ENCODE results near the gene HOXD9.

HOXD9 gene

DNA sequence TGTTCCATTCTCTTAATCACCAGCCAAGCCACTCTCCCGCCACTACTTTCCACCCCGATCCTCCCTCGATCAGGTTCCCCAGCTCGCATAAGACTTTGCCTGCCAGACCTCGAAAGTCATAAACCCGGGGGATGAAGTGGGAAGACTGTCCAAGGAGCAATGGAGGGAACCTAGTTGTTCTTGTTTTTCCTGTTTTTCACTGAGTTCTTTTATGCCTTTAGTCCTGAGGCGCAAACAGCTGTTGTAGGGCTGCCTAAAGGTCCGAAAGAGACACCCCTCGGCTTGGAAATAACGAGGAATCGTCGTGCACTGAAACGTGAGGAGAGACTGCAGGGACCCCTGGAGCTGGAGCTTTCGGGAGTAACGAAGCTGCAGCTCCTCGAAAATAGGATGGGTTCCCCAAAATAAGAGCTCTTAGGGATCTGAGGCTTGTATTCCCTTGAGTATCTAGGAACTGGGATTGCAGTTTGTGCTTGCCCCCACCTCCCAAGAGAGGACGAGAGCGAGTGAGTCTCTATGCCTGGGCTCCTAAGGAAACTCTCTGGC is 24.6 kb upstream of the HOXD9 start:
- DNase-seq (ENCODE audit: insufficient read length, low spot score) (no peak), FAIRE-seq (no peak)
- TF ChIP-seq POU2F2 (IDR thresholded peaks at IDR 0.05; ENCODE audit: low read depth, low read length) (no peak), PAX5 (IDR thresholded peaks at IDR 0.05; ENCODE audit: insufficient read depth, low read length, severe bottlenecking) (no peak), POLR2AphosphoS5 (IDR thresholded peaks at IDR 0.05; ENCODE audit: low read depth, low read length) (no peak), SPI1 (IDR thresholded peaks at IDR 0.05; ENCODE audit: low read depth, low read length) (no peak), TAF1 (IDR thresholded peaks at IDR 0.05; ENCODE audit: low read depth, low read length) (no peak), POLR2A (IDR thresholded peaks at IDR 0.05; ENCODE audit: low read depth, low read length) (no peak)

DNA sequence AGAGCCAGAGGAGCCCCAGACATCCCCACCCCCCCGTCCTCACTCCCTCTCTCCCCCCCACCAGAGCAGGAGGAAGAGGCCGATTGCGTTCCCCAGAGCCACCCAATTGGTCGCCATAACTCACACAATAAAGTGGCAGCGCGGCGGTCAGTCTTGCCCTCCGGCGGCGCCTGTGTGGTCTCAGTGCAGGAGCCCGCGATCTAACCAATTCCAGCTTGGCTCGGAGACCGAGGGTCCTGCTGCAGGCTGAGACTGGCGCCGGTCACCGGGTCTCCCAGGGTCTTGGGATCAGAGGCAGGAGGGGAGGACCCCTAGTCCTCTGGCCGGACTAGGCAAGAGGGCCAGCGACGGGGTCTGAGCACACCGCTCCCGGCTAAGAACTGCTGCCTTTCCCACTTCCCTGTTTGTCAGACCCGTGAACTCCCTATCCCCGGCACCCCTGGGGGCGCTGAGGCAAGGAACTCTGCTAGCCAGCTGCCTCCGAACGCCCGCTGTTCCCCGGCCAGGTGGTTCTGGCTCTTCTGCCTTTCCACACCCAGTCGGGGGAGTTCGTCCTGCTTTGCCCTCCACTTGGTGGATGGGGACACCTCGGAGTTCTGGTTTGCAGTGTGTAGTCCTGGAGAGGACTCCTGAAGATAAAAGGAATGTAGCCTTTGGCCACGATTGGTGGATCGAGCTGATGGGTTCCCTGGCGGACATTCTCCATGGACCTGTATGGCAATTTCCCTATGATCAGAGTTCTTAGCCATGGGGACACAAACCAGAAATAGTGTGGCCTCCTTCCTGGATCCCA is 24.0 kb upstream of the HOXD9 start:
- TF ChIP-seq POLR2A (IDR thresholded peaks at IDR 0.05; ENCODE audit: low read depth, low read length) (no peak), TAF1 (IDR thresholded peaks at IDR 0.05; ENCODE audit: low read depth, low read length) (no peak), PAX5 (IDR thresholded peaks at IDR 0.05; ENCODE audit: insufficient read depth, low read length, severe bottlenecking) (no peak), POU2F2 (IDR thresholded peaks at IDR 0.05; ENCODE audit: low read depth, low read length) (no peak)
- DNase-seq (ENCODE audit: insufficient read length, low spot score), result no peak
- no peak for FAIRE-seq

DNA sequence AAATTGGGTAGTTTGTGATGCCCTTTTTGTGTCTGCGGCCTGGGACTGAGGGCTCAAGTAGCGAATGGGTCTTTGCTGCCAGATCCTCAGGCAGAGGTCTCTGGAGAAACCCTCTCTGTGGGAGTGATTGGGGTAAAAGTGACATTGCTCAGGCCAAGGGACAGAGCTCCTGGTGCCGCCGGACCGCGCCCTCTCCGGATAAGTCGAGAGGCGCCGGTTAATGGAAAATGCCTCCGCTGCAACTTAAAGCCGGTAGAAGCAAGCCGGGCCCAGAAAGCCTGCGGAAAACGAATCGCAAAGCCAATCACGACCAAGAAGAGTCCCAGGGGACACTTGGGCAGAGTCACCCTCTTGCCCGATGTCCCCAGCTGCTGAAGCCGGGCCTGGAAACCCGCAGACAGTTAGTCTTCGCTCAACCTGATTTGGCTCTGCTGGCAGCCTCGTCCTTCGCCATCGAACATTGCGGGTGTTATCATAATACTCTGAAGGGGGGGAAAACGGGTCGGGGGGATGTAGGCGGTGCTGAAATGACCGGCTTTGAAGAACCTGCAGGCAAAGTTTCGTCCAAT is 23.3 kb upstream of the HOXD9 start:
- FAIRE-seq (no peak), DNase-seq (ENCODE audit: insufficient read length, low spot score) (no peak)
- TF ChIP-seq POLR2AphosphoS5 (IDR thresholded peaks at IDR 0.05; ENCODE audit: low read depth, low read length), result no peak
- no peak for TF ChIP-seq PAX5 (IDR thresholded peaks at IDR 0.05; ENCODE audit: insufficient read depth, low read length, severe bottlenecking)
- TF ChIP-seq POU2F2 (IDR thresholded peaks at IDR 0.05; ENCODE audit: low read depth, low read length), result no peak
- no peak for TF ChIP-seq SPI1 (IDR thresholded peaks at IDR 0.05; ENCODE audit: low read depth, low read length)
- no peak for TF ChIP-seq TAF1 (IDR thresholded peaks at IDR 0.05; ENCODE audit: low read depth, low read length)
- no peak for TF ChIP-seq POLR2A (IDR thresholded peaks at IDR 0.05; ENCODE audit: low read depth, low read length)

DNA sequence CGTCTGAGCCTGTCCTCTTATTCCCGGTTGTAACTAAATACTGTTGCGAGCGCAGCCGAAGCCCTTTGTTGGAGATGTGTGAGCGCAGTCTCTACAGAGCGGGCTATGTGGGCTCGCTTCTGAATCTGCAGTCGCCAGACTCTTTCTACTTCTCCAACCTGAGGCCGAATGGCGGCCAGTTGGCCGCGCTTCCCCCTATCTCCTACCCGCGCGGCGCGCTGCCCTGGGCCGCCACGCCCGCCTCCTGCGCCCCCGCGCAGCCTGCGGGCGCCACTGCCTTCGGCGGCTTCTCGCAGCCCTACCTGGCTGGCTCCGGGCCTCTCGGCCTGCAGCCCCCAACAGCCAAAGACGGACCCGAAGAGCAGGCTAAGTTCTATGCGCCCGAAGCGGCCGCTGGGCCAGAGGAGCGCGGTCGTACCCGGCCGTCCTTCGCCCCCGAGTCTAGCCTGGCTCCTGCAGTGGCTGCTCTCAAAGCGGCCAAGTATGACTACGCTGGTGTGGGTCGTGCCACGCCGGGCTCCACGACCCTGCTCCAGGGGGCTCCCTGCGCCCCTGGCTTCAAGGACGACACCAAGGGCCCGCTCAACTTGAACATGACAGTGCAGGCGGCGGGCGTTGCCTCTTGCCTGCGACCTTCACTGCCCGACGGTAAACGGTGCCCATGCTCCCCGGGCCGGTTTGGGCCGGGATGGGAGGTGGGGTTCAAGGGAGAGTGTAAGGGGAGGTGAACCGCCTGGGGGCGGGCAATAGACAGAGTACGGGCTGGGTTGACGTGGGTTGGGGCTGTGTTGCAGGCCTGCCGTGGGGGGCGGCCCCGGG is 22.6 kb upstream of the HOXD9 start, which contains the start of gene HOXD12:
HOXD12 (plus strand) TSS at position 68 of the 819 bp plus-strand sequence; CDS start at position 75, 7 bp downstream.
- DNase-seq (ENCODE audit: insufficient read length, low spot score) (no peak), FAIRE-seq (no peak)
- TF ChIP-seq POLR2A (IDR thresholded peaks at IDR 0.05; ENCODE audit: low read depth, low read length) (no peak), SPI1 (IDR thresholded peaks at IDR 0.05; ENCODE audit: low read depth, low read length) (no peak), PAX5 (IDR thresholded peaks at IDR 0.05; ENCODE audit: insufficient read depth, low read length, severe bottlenecking) (no peak)

DNA sequence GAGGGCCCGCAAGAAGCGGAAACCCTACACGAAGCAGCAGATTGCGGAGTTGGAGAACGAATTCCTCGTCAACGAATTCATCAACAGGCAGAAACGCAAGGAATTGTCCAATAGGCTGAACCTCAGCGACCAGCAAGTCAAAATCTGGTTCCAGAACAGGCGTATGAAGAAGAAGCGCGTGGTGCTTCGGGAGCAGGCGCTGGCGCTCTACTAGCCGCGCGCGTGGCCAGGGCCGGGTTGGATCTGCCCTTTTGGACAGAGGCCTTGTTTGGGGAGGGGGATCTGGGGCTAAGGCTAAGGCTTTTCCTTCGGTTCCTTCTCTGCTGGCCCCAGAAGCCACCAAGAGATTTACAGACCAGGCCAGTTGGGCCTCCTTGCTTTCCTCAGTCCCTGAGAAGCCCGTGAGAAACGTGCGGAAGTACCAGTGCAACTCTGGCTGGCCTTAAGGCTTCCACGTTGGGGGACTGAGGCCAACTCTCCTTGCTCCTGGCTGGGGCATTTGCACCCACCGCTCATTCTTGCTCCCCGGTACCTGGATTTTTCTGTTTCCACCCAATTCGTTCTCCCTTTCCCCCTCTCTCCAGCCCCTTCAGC is 21.9 kb upstream of the HOXD9 start:
- TF ChIP-seq POU2F2 (IDR thresholded peaks at IDR 0.05; ENCODE audit: low read depth, low read length), result no peak
- no peak for TF ChIP-seq POLR2AphosphoS5 (IDR thresholded peaks at IDR 0.05; ENCODE audit: low read depth, low read length)
- no peak for TF ChIP-seq PAX5 (IDR thresholded peaks at IDR 0.05; ENCODE audit: insufficient read depth, low read length, severe bottlenecking)
- TF ChIP-seq SPI1 (IDR thresholded peaks at IDR 0.05; ENCODE audit: low read depth, low read length), result no peak
- TF ChIP-seq TAF1 (IDR thresholded peaks at IDR 0.05; ENCODE audit: low read depth, low read length), result no peak
- TF ChIP-seq POLR2A (IDR thresholded peaks at IDR 0.05; ENCODE audit: low read depth, low read length), result no peak
- DNase-seq (ENCODE audit: insufficient read length, low spot score) (no peak), FAIRE-seq (no peak)

DNA sequence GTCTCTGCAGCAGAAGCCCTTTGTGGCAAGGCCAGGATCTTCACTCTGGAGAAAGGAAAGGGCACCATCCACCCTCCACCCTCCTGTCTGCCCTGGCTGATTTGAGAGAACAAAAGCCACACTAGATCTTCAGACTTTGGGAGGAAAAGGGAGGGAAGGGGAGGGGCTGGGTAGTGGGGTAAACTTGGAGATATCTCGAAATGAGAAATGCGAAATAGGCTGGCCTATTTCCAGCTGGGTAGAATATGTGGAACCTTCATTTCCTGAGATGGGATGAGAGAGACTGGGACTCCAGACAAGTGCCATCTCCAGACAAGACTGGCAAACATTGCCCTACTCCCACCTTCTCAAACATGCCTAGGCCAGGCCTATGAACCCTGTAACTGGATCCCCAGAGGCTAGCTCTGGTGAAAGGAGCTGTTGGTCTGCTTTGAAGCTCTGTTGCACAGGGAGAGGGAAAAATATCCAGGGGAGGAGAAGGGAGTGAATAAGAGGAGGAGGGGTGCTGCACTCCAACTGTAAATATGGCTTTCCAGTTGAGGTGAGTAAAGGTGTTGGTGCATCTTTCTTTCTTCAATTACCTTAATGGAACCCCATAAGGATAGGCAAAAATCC is 21.2 kb upstream of the HOXD9 start:
- no peak for TF ChIP-seq TAF1 (IDR thresholded peaks at IDR 0.05; ENCODE audit: low read depth, low read length)
- no peak for TF ChIP-seq POLR2AphosphoS5 (IDR thresholded peaks at IDR 0.05; ENCODE audit: low read depth, low read length)
- no peak for TF ChIP-seq SPI1 (IDR thresholded peaks at IDR 0.05; ENCODE audit: low read depth, low read length)
- no peak for TF ChIP-seq POU2F2 (IDR thresholded peaks at IDR 0.05; ENCODE audit: low read depth, low read length)
- TF ChIP-seq PAX5 (IDR thresholded peaks at IDR 0.05; ENCODE audit: insufficient read depth, low read length, severe bottlenecking), result no peak
- TF ChIP-seq POLR2A (IDR thresholded peaks at IDR 0.05; ENCODE audit: low read depth, low read length), result no peak
- FAIRE-seq (no peak), DNase-seq (ENCODE audit: insufficient read length, low spot score) (no peak)

DNA sequence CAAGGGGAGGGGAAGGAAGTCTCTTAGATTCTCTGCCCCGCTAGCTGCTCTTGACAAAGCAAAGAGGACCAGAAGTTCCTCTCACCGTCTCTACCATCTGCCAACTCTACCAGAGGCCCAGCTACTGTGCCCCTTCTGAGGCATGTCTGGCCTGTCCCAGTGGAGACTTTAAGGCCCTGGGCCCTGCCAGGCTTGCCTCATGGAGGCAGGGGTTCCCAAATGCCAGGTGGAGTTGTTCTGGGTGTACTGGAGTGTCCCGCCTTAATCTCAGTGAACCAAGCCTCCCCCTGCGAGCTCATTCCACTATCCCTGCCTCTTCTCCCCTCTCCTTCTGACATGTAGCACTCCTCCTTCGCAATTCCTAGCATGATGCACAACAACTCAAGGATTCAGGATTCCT is 20.7 kb upstream of the HOXD9 start:
- FAIRE-seq (no peak), DNase-seq (ENCODE audit: insufficient read length, low spot score) (no peak)
- TF ChIP-seq TAF1 (IDR thresholded peaks at IDR 0.05; ENCODE audit: low read depth, low read length) (no peak), PAX5 (IDR thresholded peaks at IDR 0.05; ENCODE audit: insufficient read depth, low read length, severe bottlenecking) (no peak), POLR2AphosphoS5 (IDR thresholded peaks at IDR 0.05; ENCODE audit: low read depth, low read length) (no peak)

DNA sequence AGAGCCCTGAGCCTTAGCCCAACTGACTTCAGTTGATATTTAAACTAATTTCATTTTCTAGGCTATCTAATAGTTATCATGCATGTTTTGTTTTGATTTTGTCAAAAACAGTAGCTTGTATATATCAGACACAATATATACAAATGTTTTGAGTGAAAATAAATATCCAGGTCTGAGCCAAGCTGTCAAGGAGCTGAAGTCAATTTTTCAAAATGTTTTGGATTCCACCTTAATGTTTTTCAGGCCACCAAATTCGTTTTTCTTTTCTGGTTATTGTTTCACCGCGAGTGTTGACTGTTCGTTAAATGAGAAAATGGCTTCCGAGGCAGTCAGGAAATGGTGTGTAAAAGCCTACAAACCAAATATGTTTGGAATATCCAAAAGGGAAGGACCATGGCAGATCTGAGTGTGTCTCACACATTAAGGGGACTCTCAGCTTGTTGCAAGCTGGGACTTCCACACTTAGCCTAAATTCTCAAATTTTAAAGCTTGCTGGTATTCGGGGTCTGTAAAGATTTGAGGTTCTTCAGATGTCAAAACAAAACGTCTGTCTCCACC is 20.1 kb upstream of the HOXD9 start:
- no peak for FAIRE-seq
- no peak for DNase-seq (ENCODE audit: insufficient read length, low spot score)
- TF ChIP-seq POLR2A (IDR thresholded peaks at IDR 0.05; ENCODE audit: low read depth, low read length), result no peak
- no peak for TF ChIP-seq POLR2AphosphoS5 (IDR thresholded peaks at IDR 0.05; ENCODE audit: low read depth, low read length)
- TF ChIP-seq TAF1 (IDR thresholded peaks at IDR 0.05; ENCODE audit: low read depth, low read length), result no peak
- no peak for TF ChIP-seq PAX5 (IDR thresholded peaks at IDR 0.05; ENCODE audit: insufficient read depth, low read length, severe bottlenecking)
- no peak for TF ChIP-seq SPI1 (IDR thresholded peaks at IDR 0.05; ENCODE audit: low read depth, low read length)
- no peak for TF ChIP-seq POU2F2 (IDR thresholded peaks at IDR 0.05; ENCODE audit: low read depth, low read length)
